OCI-LY7 (cell line): ENCODE measurements around the gene OGFRL1. TPM values are rescaled to one million over a fixed set of nuclear protein-coding genes. Genes with fewer than 3 reads are reported as not detected.

Experiments
- BruUV-seq: library from RNA; stranded (reverse); fragments of 400-500 nt; replicated peaks from 2 replicates; lab custom pipeline; 2021; lab: Mats Ljungman, UMichigan
- CTCF ChIA-PET: fragments of 300-600 bp; sonication (Branson Sonifier 250); formaldehyde crosslinking; loops from one replicate; lab custom pipeline; 2022; ENCODE audit warnings: antibody characterized with exemption; ENCODE audit not compliant: unreplicated experiment; lab: Charles Lee
- POLR2A ChIA-PET: fragments of 300-600 bp; sonication (Branson Sonifier 250); formaldehyde crosslinking; loops from one replicate; lab custom pipeline; 2022; ENCODE audit warnings: antibody characterized with exemption; lab: Charles Lee
- DNase-seq: peaks from one replicate; pipeline ENCODE4 v3.0.0-alpha.2; 2015; ENCODE audit warnings: low spot score
- H2AFZ ChIP-seq: fragments of 200-600 bp; sonication (generic), shearing (Covaris generic); 2 replicates; pipeline ENCODE4 v1.6.1; 2014; ENCODE audit warnings: mild to moderate bottlenecking, antibody characterized with exemption, low read length, moderate library complexity
- H3K27ac ChIP-seq: fragments of 200-600 bp; sonication (generic); 2 replicates; pipeline ENCODE4 v1.5.1; 2014; ENCODE audit warnings: mixed run types, low read depth, mild to moderate bottlenecking, moderate library complexity, low read length, inconsistent platforms; ENCODE audit not compliant: poor library complexity, severe bottlenecking
- H3K36me3 ChIP-seq: fragments of 200-600 bp; sonication (generic); 2 replicates; pipeline ENCODE4 v1.6.1; 2014; ENCODE audit warnings: mild to moderate bottlenecking, antibody characterized with exemption, low read length, moderate library complexity, mixed read lengths; ENCODE audit not compliant: insufficient read depth
- H3K4me1 ChIP-seq: fragments of 200-600 bp; sonication (generic); 2 replicates; pipeline ENCODE4 v1.5.1; 2014; ENCODE audit warnings: mild to moderate bottlenecking, low read length; ENCODE audit not compliant: insufficient read depth, poor library complexity, severe bottlenecking
- H3K4me2 ChIP-seq: fragments of 200-600 bp; sonication (generic); 2 replicates; pipeline ENCODE4 v1.6.1; 2014; ENCODE audit warnings: mild to moderate bottlenecking, low read length
- H3K4me3 ChIP-seq: fragments of 200-600 bp; sonication (generic); 2 replicates; pipeline ENCODE4 v1.5.1; 2014; ENCODE audit warnings: mild to moderate bottlenecking, low read depth, low read length; ENCODE audit not compliant: poor library complexity, severe bottlenecking
- H3K79me2 ChIP-seq: fragments of 200-600 bp; sonication (generic); 2 replicates; pipeline ENCODE4 v1.6.1; 2016; ENCODE audit warnings: low read depth, mild to moderate bottlenecking, low read length, moderate library complexity, mixed read lengths; ENCODE audit not compliant: insufficient read depth
- H3K9me2 ChIP-seq: fragments of 200-600 bp; sonication (generic); 2 replicates; pipeline ENCODE4 v1.6.1; 2016; ENCODE audit warnings: mild to moderate bottlenecking, low read length, mixed read lengths; ENCODE audit not compliant: insufficient read depth
- H3K9me3 ChIP-seq: fragments of 200-600 bp; sonication (generic); 2 replicates; pipeline ENCODE4 v1.6.1; 2014; ENCODE audit warnings: mild to moderate bottlenecking, mixed run types, low read length, mixed read lengths
- H4K20me1 ChIP-seq: fragments of 200-600 bp; sonication (generic); 2 replicates; pipeline ENCODE4 v1.6.1; 2014; ENCODE audit warnings: mild to moderate bottlenecking, antibody characterized with exemption, low read length, moderate library complexity, mixed read lengths; ENCODE audit not compliant: insufficient read depth
- EZH2phosphoT487 ChIP-seq: fragments of 200-600 bp; sonication (generic); IDR thresholded peaks from 2 replicates; pipeline ENCODE4 v1.6.1; 2018; ENCODE audit warnings: low read depth, borderline replicate concordance, mild to moderate bottlenecking, mixed run types, antibody characterized with exemption, low read length, moderate library complexity, mixed read lengths
- intact Hi-C: fragments of 100-400 bp; cut with micrococcal nuclease; formaldehyde crosslinking; loops from one replicate; pipeline ENCODE4 v1.10.0; 2022; ENCODE audit not compliant: unreplicated experiment
- total RNA-seq, 2 experiments: library from RNA; depleted of rRNA in 1 of 2; stranded (reverse); fragments of >200 nt in 1 of 2; shearing (Covaris generic) in 1 of 2; gene quantifications; 2 replicates each; pipeline ENCODE4 v1.2.3, GENCODE V29; 2014 to 2022
- TF ChIP-seq, protein P1 (sequence below): fragments of 200-600 bp; sonication (generic); conservative IDR thresholded peaks from 2 replicates; pipeline ENCODE4 v1.5.1; 2014; ENCODE audit warnings: mild to moderate bottlenecking, antibody characterized with exemption, low read length, moderate library complexity, mixed read lengths

OGFRL1 gene
- total RNA-seq, 2 experiments from 2014 or later = 32.9 to 33.5 TPM

DNA sequence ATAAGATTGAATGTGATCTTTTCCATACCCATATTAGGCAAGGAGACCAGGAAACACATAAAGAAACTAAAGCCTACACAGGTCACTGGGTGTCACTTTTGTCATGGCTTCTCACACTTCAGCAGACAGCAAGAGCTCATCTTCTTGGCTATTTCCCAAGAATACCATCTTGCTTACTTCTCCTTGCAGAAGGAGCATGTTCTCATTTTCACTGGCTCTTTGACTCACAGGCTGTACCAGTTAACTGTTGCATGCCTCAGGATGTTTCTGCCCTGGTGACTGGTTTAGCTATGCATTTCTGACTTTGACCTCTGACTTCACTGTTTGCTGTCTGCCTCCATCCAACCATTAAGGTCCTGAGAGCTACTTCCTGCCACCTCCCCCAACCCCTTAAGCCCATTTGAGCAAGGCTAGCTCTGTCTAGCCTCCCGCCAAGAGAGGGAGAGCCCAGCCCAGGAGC, 40.3 kb upstream of the OGFRL1 start:
- peaks cover 58% of the 10 kb centered on the region for H3K4me1 ChIP-seq
- no peaks in the 10 kb centered on the region for H3K79me2 ChIP-seq
- H4K20me1 ChIP-seq = no peaks in the 10 kb centered on the region
- peak overlapping the region; percentile 91 for H2AFZ ChIP-seq
- intact Hi-C loops = no loop called here
- H3K27ac ChIP-seq = peak overlapping the region; percentile 72
- no TSS peak for BruUV-seq
- no peaks in the 10 kb centered on the region for H3K9me3 ChIP-seq
- no peaks in the 10 kb centered on the region for H3K9me2 ChIP-seq
- TF ChIP-seq, protein P1, sequence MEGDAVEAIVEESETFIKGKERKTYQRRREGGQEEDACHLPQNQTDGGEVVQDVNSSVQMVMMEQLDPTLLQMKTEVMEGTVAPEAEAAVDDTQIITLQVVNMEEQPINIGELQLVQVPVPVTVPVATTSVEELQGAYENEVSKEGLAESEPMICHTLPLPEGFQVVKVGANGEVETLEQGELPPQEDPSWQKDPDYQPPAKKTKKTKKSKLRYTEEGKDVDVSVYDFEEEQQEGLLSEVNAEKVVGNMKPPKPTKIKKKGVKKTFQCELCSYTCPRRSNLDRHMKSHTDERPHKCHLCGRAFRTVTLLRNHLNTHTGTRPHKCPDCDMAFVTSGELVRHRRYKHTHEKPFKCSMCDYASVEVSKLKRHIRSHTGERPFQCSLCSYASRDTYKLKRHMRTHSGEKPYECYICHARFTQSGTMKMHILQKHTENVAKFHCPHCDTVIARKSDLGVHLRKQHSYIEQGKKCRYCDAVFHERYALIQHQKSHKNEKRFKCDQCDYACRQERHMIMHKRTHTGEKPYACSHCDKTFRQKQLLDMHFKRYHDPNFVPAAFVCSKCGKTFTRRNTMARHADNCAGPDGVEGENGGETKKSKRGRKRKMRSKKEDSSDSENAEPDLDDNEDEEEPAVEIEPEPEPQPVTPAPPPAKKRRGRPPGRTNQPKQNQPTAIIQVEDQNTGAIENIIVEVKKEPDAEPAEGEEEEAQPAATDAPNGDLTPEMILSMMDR = no peak
- no peak for TF ChIP-seq EZH2phosphoT487
- peak overlapping the region; percentile 52 for H3K4me2 ChIP-seq
- ChIA-PET CTCF (interaction anchor here (2.3 kb wide), 1 partner anchor 39 kb away, joined by 8 read pairs; the partner anchor contains the start of gene OGFRL1), POLR2A (interaction anchor here (0.5 to 5.1 kb wide), 9 partner anchors 8 to 1401 kb away, joined by 3 to 45 read pairs (median 4); partner anchors contain the start of gene OGFRL1)
- no peaks in the 10 kb centered on the region; the same call in 1 of the 2 replicates for H3K36me3 ChIP-seq
- DNase-seq = peak; percentile 83
- H3K4me3 ChIP-seq = peak overlapping the region; percentile 24

DNA sequence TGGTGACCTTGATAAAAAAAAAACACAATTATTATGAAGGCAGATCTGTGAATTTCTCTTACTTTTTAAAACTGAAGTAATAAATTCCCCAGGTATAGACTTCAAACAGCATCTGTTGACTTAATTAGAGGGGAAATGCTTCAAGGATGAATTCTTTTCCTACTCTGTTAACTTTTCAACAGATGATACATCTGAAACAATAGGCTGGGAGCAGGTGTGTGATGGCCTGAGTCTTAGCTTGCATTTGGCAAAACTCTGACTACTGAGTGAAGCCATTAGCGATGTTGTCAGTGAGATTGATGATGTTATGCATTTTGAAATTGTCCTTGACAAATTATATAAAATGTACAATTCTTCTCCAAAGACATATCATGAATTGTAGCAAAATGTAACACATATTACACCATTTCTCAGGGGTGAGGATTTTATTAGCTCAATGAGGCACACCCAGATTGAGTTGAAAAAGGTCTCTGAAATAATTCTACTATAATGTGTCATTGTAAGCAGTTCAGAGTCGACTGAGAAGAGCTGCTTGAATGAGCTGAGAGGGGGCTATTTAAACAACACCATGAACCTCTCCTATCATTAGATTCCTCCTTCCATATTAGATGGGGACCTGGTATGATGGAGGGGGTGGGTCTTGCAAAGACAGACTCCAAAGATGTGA, 39.6 kb upstream of the OGFRL1 start:
- H3K4me2 ChIP-seq = peak overlapping the region; percentile 52
- no peaks in the 10 kb centered on the region for H3K79me2 ChIP-seq
- peak overlapping the region; percentile 91 for H2AFZ ChIP-seq
- DNase-seq = peak; percentile 51
- H3K4me3 ChIP-seq = peak overlapping the region; percentile 24
- intact Hi-C loops = no loop called here
- H3K36me3 ChIP-seq = no peaks in the 10 kb centered on the region; the same call in 1 of the 2 replicates
- CTCF ChIA-PET = interaction anchor here (2.3 kb wide), 1 partner anchor 39 kb away, joined by 8 read pairs; the partner anchor contains the start of gene OGFRL1
- TF ChIP-seq EZH2phosphoT487 = no peak
- TF ChIP-seq, protein P1 = no peak
- peak overlapping the region; percentile 72 for H3K27ac ChIP-seq
- H3K9me2 ChIP-seq = no peaks in the 10 kb centered on the region
- no peaks in the 10 kb centered on the region for H4K20me1 ChIP-seq
- peaks cover 65% of the 10 kb centered on the region for H3K4me1 ChIP-seq
- POLR2A ChIA-PET = interaction anchor here (0.7 to 5.1 kb wide), 10 partner anchors 8 to 1402 kb away, joined by 3 to 45 read pairs (median 4); partner anchors contain the start of gene OGFRL1
- H3K9me3 ChIP-seq = no peaks in the 10 kb centered on the region
- no TSS peak for BruUV-seq
